ENCODE results near the gene POU2F3. TPM values are rescaled to one million over a fixed set of nuclear protein-coding genes. Genes with fewer than 3 reads are reported as not detected.

POU2F3 gene
- polyA plus RNA-seq, 3 donors: 0.38 to 0.64 (median 0.47) TPM

DNA sequence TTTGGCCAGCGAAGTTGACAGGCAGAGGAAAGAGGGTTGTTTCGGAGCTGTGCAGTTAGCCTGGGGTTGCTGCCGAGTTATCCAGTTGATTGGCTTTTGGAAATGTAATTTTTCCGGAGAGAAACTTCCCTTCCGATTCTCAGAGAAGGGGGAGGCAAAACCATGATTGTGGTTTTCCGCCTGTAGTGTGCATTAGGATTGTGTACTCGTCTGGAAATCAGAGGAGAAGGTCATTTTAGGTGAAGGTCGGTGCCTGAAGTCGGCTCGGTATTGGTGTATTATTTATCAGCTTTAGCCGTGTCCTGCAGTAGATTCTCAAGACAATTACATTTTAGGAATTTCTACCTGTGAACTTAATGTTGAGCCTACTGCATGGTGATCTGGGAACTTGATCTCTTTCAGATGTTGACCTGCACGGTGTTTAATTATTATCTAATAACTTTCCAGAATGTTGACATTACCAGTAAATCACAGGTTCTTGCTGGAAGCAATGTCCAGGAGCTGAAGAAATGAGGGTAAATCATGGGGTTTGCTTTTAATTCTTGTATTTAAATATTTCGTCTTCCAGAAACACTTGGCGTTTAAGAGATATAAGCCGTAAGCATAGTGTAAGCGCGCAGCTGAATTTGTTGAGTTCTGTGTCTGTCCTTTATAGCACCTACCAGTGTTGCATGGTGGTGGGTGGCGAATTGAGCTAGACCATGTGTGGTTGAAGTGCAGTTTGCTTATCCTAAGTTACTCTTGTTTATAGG lies 97.6 kb downstream of the POU2F3 start:
- no peak for DNase-seq

DNA sequence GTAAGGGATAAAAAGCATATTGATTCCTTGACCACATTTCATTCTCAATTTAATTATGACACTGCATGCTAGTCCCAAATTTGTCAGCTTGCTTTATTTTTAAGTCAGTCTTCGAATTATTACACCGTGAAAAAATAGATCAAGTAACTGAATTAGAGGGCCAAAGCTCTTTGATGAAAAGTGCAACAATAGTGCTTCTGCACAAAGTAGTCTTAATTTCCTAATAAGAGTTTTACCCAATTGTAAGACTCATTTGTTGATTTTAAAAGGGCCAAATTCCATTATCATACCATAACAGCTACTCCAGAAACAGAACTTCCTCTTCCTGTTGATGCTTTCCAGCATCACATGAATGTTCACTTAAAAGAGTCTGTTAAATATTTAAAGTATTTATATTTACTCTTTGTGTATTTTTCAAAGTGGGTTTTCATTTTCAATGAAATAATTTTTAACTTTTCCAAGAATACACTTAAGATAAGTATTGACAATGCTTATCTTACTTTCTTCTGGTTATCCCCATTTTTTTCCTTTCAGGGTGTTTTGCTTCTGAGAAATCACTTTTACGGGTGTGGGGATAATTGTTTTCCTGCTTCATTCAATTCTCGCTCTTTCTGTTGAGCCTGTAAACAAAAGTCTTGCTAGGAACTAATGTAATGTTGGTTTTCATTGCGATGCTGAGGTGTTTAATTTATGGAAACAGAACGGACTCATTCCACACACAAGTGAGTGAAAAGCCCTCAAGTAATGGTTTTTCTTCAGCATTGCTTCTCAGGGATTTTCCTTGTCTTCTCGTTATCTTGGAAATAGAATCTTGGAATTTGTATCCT lies 98.4 kb downstream of the POU2F3 start:
- DNase-seq: no peak

- no peak for DNase-seq
These were observed 99.5 kb downstream of the POU2F3 start for GRCh38 chr11:120339394-120339890.

GRCh38 chr11:120340529-120340928 lies 100.6 kb downstream of the POU2F3 start:
- no peak for DNase-seq

- DNase-seq: no peak
These were observed 102.3 kb downstream of the POU2F3 start for GRCh38 chr11:120342226-120342625.

GRCh38 chr11:120342678-120343077 lies 102.7 kb downstream of the POU2F3 start:
- no peak for DNase-seq

DNA sequence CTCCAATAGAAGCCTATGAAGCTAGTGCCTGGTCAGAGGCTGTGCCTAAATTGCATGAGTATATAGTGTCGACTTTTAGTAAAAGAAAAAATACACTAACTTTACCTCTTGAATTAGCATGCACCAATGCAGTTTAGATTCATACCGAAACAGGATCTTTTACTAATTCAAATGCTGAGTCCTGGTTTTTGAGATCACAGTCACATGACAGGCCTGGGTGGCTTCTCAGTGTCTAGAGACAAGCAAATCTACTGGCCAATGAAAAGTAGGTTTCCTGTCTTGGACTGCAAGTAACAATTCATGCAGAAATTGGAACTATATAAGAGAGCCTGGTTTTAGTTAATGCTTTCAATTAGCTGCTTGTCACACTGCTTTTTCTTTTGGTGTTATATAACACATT lies 103.5 kb downstream of the POU2F3 start:
- no peak for DNase-seq

DNA sequence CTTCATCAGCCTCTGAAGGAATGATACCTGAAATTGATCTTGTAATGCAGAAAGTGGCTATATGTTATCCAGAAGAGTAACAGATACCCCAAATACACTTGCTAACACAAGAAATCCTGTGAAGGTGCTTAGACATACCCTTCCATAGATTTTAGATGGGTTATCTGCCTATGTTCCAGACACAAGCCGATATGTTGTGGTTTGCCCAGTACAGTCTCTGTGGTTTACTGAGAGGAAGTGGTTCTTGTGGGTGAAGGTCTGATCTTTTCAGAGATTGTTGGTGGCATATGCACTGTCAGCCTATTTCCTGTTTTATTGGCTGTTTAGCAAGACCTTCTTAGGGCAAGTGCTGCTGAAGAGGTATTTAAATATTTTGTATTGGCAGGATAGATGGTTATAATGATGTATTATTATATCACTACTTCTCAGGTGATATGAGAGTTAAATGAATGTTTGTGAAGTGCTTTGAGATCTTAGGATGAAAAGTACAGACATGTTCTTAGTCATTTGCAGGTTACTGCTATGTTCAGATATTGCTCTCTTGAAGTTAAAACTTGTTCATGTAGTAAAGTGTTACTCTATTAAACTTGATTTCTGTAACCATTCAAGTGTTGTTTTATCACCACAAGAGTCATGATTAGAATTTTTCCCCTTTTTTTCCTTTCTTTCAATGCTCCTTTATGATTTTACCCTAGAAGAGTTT lies 104.5 kb downstream of the POU2F3 start:
- DNase-seq: no peak

DNA sequence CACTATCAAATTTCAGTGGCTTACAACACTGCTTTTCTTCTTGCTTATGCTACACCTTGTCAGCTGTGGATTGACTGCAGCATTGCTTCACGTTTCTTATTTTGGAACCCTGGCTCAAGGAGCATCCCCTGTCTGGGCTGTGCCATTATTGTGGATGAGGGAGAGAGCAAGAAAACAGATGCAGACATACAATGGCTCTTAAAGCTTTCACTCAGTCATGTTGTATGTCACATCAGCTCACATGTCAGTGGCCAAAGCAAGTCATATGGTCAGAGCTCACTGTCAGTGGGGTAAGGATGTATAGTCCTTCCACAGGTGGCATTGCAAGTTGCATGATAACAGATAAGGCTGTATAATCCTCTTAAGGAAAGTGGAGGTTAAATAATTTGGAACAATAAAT lies 106.3 kb downstream of the POU2F3 start:
- no peak for DNase-seq

DNA sequence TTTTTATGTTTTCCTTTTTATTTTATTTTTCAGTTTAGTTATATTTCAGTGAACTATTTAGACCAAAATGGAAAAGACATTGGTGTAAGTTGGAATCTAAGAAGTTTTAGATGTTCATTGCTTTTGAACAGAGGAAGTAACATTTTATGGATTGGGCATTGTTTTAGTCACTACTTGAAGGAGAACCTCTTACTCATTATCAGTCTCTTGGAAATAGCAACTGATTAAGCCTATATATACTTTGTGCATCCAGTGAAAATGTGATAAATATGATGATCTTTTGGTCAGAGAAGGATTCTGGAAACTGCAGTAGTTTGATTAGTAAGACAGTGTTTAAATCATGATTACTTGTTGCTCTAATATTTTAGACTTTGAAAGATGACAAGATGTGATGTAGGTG lies 110.7 kb downstream of the POU2F3 start:
- DNase-seq: no peak

DNA sequence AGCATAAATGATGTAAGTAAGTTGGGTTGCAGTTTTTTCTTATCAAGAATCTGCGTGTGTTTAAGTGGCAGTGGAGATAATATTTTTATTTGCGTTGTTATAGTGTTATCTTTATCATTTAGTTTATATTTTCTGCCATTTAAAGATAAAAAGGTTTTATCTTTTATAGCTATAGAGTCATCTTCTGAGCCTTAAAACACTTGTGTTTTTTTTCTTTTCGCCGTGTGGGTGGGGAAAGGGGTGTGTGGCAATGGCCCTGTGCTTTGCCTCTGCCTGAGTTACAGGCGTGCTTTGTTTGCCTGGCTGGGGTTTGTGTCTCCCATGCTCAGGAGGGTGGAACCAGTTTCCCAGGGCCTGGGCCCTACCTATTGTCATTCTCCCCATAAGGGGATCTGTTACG lies 112.5 kb downstream of the POU2F3 start:
- no peak for DNase-seq

- no peak for DNase-seq
These were observed 114.1 kb downstream of the POU2F3 start for GRCh38 chr11:120354068-120354467.

DNA sequence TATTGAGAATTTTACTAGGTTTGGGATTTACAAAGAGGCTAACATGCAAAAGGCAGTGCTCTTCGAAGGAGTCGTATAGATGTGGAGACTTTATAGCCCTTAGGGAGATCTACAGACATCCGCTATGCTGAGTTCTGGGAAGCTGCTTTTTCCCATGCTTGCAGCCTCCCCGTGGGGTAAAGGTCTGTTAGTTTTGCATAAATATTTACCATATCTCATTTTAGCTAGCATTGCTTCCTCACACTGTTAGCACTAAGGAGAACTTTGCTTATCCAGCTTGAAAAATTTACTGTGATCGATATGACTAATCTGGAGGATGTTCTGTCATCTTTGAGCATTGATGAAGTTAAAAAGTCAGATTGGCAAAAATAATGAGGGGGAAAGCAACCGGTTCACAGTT lies 114.8 kb downstream of the POU2F3 start:
- DNase-seq: no peak

DNA sequence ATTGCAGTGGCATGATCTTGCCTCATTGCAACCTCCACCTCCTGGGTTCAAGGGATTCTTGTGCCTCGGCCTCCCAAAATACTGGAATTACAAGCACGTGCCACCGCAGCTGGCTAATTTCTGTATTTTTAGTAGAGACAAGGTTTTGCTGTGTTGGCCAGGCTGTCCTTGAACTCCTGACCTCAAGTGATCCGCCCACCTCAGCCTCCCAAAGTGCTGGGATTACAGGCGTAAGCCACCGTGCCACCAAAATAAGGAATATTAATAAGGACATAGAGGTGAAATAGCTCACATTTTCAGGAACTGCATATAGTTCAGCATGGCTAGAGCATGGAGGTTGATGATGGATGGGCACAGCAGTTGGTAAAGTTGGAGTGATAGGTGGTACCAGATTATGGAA lies 117.7 kb downstream of the POU2F3 start:
- DNase-seq: no peak

DNA sequence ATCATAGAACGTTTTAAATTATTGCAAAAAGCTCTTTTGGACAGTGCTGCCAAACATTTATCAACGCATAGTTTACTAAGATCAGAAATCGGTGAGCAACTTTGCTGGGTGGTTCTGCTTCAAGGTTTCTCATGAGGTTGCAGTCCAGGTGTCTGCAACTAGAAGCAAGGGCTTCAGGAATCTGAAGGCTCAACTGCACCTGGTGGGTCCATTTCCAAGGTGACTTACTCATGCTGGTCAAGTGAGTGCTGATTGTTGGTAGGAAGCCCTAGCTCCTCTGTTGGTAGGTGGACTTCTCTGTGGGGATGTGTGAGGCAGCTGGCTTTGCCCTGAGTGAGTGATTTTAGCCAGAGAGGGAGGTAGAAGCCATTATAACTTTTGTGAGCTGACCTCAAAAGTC lies 118.8 kb downstream of the POU2F3 start:
- no peak for DNase-seq

- DNase-seq: no peak
These were observed 123.5 kb downstream of the POU2F3 start for GRCh38 chr11:120363436-120363835.

DNA sequence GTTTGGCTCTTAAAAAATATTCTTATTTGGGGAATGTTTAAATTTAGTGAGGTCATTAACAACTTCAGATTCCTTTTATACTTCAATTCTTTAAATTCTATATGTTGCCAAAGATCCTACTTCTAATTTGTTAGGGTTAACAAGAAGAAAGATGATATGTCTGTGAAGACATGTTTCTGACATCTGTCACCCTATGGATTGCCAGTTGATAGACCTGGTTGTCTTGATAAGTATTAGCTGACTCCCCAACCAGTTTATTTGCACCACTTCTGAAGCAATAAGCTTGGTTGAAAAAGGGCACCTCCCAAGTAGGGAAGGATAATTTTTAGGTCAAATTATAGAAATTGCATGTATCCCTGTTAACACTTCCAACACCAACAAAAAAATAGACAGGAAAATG lies 125.6 kb downstream of the POU2F3 start:
- no peak for DNase-seq

Other genes starting within 250 kb of the POU2F3 start
- 1 to 10 TPM; 1.3 to 2.3 (median 1.7) TPM for gene TRIM29, start 102.0 kb upstream of the POU2F3 start, polyA plus RNA-seq (ENCODE audit: insufficient read length in 3 of 3)
- gene OAF, start 29.1 kb upstream of the POU2F3 start, polyA plus RNA-seq (ENCODE audit: insufficient read length in 3 of 3): 10 to 100 TPM; 39.4 to 49.9 (median 47.3) TPM
- 10 to 100 TPM; 10.1 to 15.2 (median 14.0) TPM for gene TLCD5, start 85.2 kb downstream of the POU2F3 start, polyA plus RNA-seq (ENCODE audit: insufficient read length in 3 of 3)
- 100 to 1,000 TPM; 114 to 152 (median 121) TPM for gene ARHGEF12, start 96.3 kb downstream of the POU2F3 start, polyA plus RNA-seq (ENCODE audit: insufficient read length in 3 of 3)

Data from renal pelvis (tissue), 4 donors.